Stimulated activated CD4-positive, alpha-beta T cell treated with anti-CD3 and anti-CD28 coated beads, Interleukin-15, amount 100 ng/mL, for 24 hours (primary cell): ENCODE results near the gene LARP4B.

Experiments
- DNase-seq: peaks from one replicate; pipeline ENCODE4 v3.0.0-alpha.2; 2020

The LARP4B gene

GRCh38 chr10:865924-866576, 65.5 kb downstream of the LARP4B start:
- DNase-seq, result no peak

GRCh38 chr10:865257-865656, 66.2 kb downstream of the LARP4B start:
- no peak for DNase-seq

- DNase-seq, result no peak
These were observed 71.0 kb downstream of the LARP4B start for GRCh38 chr10:860519-860918.

DNA sequence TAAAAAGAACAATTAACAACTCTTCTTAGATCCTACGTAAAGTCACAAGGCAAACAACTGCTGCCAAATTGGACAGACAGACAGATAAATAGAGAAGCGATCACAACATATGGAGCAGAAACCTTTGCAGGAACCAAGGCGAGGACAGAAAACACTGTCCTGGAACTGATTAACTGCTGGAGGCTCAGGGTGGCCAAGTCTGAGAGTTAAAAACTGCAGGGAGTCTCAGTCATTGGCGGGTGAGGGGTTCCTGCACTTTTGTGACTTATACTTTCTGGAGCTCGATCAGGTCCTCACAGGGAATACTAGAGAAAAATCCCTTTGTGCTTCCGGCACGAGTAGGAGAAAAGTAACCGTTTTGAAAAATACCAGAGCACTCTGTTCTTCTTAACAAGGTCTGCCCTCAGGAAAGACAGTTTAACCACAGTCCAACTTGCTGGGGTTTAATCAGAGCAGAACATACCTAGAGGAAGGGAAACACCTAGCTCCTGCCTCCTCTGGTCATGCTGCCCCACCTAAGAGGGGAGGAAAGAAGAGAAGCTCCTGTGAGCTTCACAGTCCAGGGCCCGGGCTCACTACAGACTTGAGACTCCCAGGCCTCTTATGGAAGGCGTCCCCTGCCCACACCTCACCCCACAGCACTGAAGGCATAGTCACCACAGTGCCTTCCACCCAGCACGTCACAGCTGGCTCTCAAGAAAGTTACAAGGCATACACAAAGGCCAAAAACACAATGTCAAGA, 74.9 kb downstream of the LARP4B start:
- DNase-seq, result no peak

- DNase-seq, result no peak
These were observed 75.8 kb downstream of the LARP4B start for GRCh38 chr10:855671-856070.

GRCh38 chr10:855079-855478, 76.4 kb downstream of the LARP4B start:
- no peak for DNase-seq

- DNase-seq, result no peak
These were observed 78.5 kb downstream of the LARP4B start for GRCh38 chr10:853017-853416.

GRCh38 chr10:852386-852785, 79.1 kb downstream of the LARP4B start:
- DNase-seq, result no peak

DNA sequence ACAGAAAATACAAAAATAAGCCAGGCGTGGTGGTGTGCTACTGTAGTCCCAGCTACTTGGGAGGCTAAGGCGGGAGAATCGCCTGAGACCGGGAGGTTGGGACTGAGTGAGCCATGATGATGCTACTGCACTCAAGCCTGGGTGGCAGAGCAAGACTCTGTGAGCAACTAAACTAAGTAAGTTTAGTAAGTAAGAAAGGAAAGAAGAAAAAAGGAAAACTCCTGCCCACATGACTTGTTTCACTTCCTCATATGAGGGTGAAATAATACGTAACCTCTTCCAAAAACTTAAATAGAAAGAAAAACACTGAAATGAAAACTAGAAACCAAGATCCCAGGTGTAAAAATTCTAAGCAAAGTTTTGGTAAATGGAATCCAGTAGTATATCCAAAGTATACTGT, 79.6 kb downstream of the LARP4B start:
- DNase-seq, result no peak

DNA sequence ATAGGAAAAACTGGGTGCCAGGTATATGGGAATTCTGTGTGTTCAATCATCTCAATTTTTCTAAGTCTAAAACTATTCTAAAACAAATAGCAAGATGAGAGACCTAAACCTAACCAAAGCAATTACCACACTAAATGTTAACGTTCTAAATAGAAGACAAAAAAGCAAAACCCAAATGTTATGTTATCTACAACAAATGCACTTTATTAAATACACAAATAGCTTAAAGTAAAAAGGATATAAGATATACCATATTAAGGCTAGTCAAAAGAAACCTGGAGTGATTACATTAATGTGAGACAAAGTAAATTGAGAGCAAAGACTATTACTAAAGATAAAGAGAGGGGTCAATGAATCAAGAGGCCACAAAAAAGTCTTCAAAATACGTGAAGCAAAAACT, 81.4 kb downstream of the LARP4B start:
- no peak for DNase-seq

GRCh38 chr10:847868-848267, 83.6 kb downstream of the LARP4B start:
- DNase-seq, result no peak

DNA sequence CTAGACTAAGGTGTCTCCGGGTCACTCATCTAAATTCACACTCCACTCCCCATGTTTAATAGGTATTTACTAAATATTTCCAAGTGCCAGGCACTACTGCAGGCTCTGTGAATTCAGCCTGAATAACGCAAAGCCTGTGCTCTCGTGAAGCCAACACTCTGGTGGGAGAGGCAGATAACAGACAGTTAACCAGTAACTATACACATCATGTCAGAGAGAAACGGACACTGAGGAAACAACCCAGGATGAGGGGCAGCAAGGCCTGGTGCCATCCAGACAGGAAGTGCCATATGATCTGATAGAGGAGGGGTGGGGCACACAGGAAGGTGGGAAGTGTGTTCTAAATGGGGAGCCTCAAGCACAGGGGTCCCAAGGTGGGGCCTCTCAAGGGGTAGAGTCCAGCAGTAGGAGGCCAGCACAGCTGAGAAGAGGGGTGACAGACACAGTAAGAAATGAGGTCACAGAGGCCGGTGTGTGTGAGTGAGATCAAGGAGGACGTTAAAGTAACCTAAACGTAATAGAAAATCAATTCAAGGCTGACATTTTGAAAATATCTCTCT, 85.3 kb downstream of the LARP4B start:
- DNase-seq, result no peak

- DNase-seq, result no peak
These were observed 86.0 kb downstream of the LARP4B start for GRCh38 chr10:845526-845925.

DNA sequence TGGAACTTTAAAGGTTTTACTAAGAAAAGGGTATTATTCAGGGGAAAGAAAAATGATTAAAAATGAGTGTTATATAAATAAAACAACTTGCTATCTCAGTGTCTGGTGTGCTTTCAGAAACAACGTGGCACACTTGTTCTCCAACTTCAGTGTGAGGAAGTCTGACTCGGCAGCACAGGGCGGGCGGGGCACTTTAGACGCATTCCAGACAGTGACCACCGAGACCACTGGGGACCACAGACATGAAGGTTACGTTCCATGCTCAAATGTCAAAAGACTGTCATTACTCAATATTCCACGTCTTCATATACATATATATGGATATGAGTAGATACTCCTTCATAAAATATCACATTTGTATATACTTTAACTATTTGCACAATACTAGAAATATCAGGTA, 87.0 kb downstream of the LARP4B start:
- no peak for DNase-seq

DNA sequence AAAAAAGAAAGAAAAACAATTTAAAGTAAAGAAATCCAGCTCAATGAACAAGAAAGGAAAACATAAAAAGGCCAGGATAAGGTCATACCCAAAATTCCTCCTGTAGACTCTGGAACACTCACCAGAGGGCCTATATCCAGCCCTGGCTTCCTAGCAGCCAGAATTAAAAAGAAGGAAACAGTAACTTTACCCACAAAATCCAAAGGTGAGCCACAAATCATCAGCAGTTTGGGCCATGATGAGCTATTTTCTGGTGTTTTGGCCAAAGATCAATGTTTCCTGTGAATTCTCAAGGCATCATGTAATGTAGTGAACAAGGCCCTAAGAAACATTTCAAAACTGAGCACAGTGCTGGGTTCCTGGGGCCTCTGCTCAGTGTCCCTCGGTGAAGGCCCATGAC, 87.8 kb downstream of the LARP4B start:
- no peak for DNase-seq

GRCh38 chr10:842795-843194, 88.7 kb downstream of the LARP4B start:
- no peak for DNase-seq

GRCh38 chr10:841535-841934, 90.0 kb downstream of the LARP4B start:
- no peak for DNase-seq

DNA sequence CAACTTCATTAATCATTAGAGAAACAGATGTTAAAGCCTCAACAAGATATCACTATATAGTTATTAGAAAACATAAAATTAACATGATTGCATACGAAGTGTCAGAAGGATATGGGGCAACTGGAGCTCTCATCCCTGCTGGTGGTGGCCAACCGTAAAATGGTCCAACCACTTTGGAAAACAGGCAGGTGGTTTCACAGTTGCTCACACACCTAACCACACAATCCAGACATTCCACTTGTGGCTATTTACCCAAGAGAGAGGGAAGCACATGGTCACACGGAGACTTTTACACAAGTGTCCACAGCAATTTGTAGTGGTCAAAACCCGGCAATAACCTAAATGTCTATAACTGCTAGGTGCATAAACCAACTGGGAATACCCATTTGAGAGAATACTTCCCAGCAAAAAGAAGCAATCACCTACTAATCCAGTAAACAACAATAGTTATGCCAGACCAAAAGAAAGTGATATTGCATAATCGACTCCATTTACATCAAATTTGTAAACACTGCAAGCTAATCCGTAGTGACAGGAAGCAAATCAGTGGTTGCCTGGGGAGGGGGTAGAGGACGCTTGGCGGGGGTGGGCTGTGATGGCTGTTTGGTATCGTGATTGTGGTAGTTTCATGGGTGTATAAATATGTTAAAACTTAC, 91.8 kb downstream of the LARP4B start:
- no peak for DNase-seq

GRCh38 chr10:836782-837181, 94.7 kb downstream of the LARP4B start:
- DNase-seq, result no peak

DNA sequence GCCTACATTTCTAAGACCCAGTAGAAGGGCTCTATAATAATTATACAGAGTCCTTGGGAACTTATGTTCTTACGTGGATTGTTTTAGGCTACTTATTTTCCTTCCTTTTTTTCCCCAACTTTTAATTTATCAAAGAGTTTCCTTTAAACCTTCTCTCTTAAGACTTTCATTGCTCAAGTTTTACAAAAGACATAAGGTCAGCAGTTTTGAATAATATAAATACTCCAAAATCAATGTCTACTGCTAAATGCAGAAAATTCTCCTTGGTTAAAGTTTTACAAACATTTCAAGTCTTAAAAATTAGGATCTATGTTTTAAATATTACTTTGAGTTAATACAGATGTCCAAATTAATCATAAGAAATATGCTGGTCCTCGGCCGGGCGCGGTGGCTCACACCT, 97.0 kb downstream of the LARP4B start:
- no peak for DNase-seq

- no peak for DNase-seq
These were observed 102.3 kb downstream of the LARP4B start for GRCh38 chr10:829241-829640.

DNA sequence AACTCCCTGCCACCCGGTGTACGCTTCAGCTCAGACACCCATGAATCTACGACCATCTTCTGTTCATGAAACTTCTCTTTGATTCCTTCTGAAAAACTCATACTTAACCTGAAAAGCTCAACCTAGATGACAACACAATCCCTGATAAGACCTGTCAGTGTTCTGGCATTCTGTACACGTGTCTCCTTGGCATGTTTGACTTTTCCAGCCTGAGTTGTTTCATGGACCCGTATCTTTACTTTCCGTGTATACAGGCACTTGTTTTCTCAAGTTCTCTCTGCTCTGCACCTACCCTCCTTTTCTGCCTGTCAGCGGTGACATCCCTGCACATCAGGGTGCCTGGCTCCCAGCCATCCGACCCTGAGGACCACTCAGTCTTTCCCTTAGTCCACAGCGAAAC, 103.3 kb downstream of the LARP4B start:
- DNase-seq, result no peak

DNA sequence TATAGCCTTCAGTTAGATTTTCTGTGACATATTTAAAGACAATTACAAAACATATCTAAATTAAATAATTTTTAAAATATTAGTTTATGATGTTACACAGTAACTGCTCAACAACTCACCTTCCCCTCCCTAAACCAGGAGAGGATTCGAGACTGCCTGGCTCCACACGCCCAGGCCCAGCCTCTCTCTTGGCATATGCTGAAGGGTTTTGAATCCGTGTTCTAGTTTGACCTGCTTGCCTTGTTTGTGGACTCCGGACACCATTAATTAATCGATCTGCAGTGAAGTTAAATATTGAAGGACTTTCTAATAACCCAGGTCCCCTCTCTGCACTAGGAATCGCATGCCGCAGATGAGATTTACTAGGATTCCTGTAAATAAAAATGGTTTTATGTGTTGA, 106.6 kb downstream of the LARP4B start:
- no peak for DNase-seq

- no peak for DNase-seq
These were observed 107.0 kb downstream of the LARP4B start for GRCh38 chr10:824497-824896.
